ENCODE data around the gene CA10.

The CA10 gene

GRCh38 chr17:51731941-51732722 is 426.4 kb downstream of the CA10 start:
- Histone ChIP-seq H3K4me3 (ENCODE audit: low read depth, low read length) (no peak overlapping the region), H3K4me1 (no peaks in the 10 kb centered on the region; the same call in 1 of the 2 replicates), H3K9me3 (no peaks in the 10 kb centered on the region), H3K27me3 (no peaks in the 10 kb centered on the region), H3K36me3 (no peaks in the 10 kb centered on the region)
- no peak for DNase-seq
- TF ChIP-seq CTCF (IDR thresholded peaks at IDR 0.05; ENCODE audit: low read depth, low read length), result no peak

- H3K9me3 ChIP-seq, result no peaks in the 10 kb centered on the region
- H3K36me3 ChIP-seq, result no peaks in the 10 kb centered on the region
- no peaks in the 10 kb centered on the region for H3K27me3 ChIP-seq
- no peak for TF ChIP-seq CTCF (IDR thresholded peaks at IDR 0.05; ENCODE audit: low read depth, low read length)
- DNase-seq, result no peak
- no peak overlapping the region for H3K4me3 ChIP-seq (ENCODE audit: low read depth, low read length)
- no peaks in the 10 kb centered on the region; the same call in 1 of the 2 replicates for H3K4me1 ChIP-seq
Observed at GRCh38 chr17:51730303-51731050, 428.0 kb downstream of the CA10 start.

- TF ChIP-seq CTCF (IDR thresholded peaks at IDR 0.05; ENCODE audit: low read depth, low read length), result no peak
- H3K36me3 ChIP-seq, result no peaks in the 10 kb centered on the region
- DNase-seq, result no peak
- H3K27me3 ChIP-seq, result no peaks in the 10 kb centered on the region
- no peak overlapping the region for H3K4me3 ChIP-seq (ENCODE audit: low read depth, low read length)
- no peaks in the 10 kb centered on the region for H3K9me3 ChIP-seq
- no peaks in the 10 kb centered on the region; the same call in 1 of the 2 replicates for H3K4me1 ChIP-seq
Observed at GRCh38 chr17:51725185-51725584, 433.3 kb downstream of the CA10 start.

GRCh38 chr17:51724043-51724580 is 434.4 kb downstream of the CA10 start:
- Histone ChIP-seq H3K36me3 (no peaks in the 10 kb centered on the region), H3K4me1 (no peaks in the 10 kb centered on the region), H3K9me3 (no peaks in the 10 kb centered on the region), H3K4me3 (ENCODE audit: low read depth, low read length) (no peak overlapping the region), H3K27me3 (no peaks in the 10 kb centered on the region)
- DNase-seq, result no peak
- no peak for TF ChIP-seq CTCF (IDR thresholded peaks at IDR 0.05; ENCODE audit: low read depth, low read length)

- H3K4me1 ChIP-seq, result no peaks in the 10 kb centered on the region
- no peak overlapping the region for H3K4me3 ChIP-seq (ENCODE audit: low read depth, low read length)
- no peak for TF ChIP-seq CTCF (IDR thresholded peaks at IDR 0.05; ENCODE audit: low read depth, low read length)
- no peaks in the 10 kb centered on the region for H3K36me3 ChIP-seq
- DNase-seq, result no peak
- H3K27me3 ChIP-seq, result no peaks in the 10 kb centered on the region
- no peaks in the 10 kb centered on the region for H3K9me3 ChIP-seq
Observed at GRCh38 chr17:51722994-51723393, 435.5 kb downstream of the CA10 start.
